Stomach (tissue), 4 donors: Measurements from ENCODE around the gene MLLT10.

ENCODE experiments used
- CTCF ChIP-seq, 7 experiments: fragments of 450-650 bp in 4 of 7; fragments of 200-600 bp in 3 of 7; sonication (generic) in 3 of 7; IDR thresholded peaks; one replicate each; pipeline ENCODE4 v1.5.1; 2016 to 2019; ENCODE audit warnings: antibody characterized with exemption in 7 of 7, control low read depth in 2 of 7, mild to moderate bottlenecking in 1 of 7
- POLR2A ChIP-seq, 4 donors: fragments of 450-650 bp; IDR thresholded peaks; one replicate each; pipeline ENCODE4 v1.6.1; 2016; ENCODE audit warnings: antibody characterized with exemption in 4 of 4, control low read depth in 2 of 4, mild to moderate bottlenecking in 1 of 4, moderate library complexity in 1 of 4
- POLR2AphosphoS5 ChIP-seq, 3 donors: sonication (generic); formaldehyde crosslinking; IDR thresholded peaks; one replicate each; pipeline ENCODE4 v1.6.1; 2016; ENCODE audit warnings: antibody characterized with exemption in 3 of 3

- TF ChIP-seq POLR2A (IDR thresholded peaks at IDR 0.05) (no peak), CTCF (IDR thresholded peaks at IDR 0.05) (no peak), POLR2AphosphoS5 (IDR thresholded peaks at IDR 0.05) (peak in 1 of 3 donors; percentile 65)
Measured at GRCh38 chr10:21525367-21526187, 8.5 kb upstream of the MLLT10 start, which contains the start of gene SKIDA1.
